GDM1 (cell line): ENCODE data around the gene BHLHE23.

Experiments
- DNase-seq: peaks from one replicate; lab custom pipeline; 2025; lab: John Stamatoyannopoulos, UW

The BHLHE23 gene

DNA sequence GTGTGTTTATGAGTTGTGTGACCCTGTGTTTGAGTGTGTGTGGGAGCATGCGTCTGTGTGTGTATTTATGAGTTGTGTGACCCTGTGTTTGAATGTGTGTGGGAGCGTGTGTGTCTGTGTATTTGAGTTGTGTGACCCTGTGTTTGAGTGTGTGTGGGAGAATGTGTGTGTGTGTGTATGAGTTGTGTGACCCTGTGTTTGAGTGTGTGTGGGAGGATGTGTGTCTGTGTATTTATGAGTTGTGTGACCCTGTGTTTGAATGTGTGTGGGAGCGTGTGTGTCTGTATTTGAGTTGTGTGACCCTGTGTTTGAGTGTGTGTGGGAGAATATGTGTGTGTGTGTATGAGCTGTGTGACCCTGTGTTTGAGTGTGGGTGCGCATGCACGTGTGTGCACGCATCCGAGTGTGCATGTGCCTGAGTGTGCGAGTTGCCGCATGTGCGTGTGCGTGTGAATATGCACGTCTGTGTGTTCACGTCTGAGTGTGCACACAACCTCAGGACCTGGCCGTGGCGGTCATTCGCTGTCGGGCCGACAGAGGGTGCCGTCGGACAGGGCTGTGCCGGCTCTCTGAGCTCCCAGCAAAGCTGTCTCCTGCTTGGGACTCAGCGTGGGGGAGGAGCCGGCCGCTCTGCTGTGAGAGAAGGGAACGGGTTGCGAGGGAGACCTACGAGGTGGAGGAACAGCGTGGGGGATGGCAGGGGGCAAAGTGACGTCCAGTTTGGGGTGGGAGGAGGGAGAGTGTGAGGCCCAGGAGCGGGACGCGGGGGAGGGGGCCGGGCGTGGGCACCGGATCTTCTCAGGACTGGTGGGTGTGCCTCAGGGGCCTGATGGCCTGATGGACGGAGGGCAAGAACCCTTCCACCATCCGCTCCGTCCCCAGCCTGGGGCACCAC, 34.6 kb downstream of the BHLHE23 start:
- peak; percentile 89 for DNase-seq

DNA sequence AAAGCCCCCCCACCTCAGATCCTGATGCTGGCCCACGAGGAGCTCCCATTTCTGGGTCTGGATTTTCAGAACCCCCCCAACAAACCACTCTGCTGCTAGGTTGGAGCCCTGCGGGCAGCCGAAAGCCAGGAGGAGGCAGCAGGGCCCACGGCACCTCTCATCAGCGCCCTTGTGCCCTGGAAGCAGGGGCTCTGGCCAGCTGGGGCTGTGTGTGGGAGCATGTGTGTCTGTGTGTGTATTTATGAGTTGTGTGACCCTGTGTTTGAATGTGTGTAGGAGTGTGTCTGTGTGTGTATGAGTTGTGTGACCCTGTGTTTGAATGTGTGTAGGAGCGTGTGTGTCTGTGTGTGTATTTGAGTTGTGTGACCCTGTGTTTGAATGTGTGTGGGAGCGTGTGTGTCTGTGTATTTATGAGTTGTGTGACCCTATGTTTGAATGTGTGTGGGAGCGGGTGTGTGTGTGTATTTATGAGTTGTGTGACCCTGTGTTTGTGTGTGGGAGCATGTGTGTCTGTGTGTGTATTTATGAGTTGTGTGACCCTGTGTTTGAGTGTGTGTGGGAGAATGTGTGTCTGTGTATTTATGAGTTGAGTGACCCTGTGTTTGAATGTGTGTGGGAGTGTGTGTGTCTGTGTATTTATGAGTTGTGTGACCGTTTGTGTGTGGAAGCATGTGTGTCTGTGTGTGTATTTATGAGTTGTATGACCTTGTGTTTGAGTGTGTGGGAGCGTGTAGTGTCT, 35.4 kb downstream of the BHLHE23 start:
- DNase-seq, result no peak

DNA sequence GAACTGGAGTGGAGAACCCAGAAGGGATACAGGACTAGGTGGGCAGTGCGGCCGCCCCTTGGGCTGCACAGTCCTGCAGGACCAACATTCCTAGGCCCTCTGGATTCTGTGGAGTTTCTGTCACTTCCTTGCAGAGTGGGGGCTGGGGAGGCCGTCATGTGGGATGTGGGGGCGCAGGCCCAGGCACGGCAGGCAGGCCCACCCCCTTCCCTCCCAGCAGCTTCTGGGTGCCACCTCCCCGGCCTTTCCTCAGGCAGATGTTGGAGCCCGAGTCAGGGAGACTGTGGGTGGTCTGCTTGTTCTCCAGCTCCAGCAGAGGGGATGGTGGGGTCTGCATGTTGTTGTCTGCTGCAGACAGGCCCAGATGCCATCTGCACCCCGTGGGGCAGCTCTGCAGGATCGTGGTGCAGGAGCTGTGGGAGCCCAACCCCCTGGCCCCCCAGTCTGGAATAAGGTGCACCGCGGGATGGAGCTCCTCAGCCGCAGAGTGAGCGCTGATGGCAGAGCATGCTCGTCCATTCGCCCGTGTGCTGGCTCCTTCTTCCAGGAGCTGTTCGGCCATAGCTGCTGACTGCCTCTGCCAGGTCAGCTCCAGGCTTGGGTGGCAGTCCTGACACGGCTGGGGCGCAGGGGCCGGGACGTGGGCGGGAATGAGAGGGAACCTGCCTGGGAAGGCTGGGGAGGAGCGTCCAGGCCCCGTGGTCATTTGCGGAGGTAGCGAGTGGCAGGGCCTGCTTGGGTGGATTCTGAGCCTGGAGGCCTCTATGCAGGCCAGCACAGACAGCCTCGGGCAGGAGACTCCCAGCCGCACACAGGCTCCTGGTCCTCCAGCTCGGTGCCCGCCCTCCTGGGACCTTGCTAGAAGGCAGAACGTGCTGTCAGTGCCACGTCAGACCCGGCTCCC, 36.2 kb downstream of the BHLHE23 start:
- no peak for DNase-seq

DNA sequence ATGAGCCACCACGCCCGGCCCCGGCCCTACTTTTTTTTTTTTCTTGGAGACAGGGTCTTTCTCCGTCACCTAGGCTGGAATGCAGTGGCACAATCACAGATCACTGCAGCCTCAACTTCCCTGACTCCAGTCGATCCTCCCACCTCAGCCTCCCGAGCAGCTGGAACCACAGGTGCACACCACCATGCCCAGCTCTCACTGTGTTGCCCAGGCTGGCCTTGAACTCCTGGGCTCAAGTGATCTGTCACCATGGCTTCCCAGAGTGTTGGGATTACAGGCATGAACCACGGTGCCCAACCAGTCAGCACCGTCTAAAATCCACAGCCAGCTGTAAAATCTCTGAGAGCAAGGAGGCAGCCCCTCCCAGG, 36.8 kb downstream of the BHLHE23 start:
- DNase-seq, result no peak

DNA sequence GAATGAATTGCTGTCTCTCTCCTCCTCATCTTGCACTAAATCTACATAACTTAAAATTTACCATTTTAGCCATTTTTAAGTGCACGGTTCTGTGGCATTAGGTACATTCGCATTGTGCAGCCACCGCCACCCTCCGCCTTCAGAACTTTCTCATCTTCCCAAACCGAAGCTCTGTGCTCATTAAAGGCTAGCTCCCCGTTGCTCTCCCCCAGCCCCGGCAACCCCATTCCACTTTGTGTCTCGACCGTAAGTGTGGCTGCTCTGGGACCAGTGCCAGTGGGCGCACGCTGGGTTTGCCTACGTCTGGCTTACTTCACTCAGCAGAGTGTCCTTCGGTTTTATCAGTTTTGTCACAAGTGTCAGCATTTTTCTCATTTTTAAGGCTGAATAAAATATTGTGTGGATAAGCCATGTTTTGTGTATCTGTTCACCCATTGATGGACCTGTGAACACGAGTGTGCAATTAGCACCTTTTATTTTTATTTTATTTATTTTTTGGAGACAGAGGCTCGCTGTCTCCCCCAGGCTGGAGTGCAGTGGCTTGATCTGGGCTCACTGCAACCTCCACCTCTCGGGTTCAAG, 37.5 kb downstream of the BHLHE23 start:
- no peak for DNase-seq

DNA sequence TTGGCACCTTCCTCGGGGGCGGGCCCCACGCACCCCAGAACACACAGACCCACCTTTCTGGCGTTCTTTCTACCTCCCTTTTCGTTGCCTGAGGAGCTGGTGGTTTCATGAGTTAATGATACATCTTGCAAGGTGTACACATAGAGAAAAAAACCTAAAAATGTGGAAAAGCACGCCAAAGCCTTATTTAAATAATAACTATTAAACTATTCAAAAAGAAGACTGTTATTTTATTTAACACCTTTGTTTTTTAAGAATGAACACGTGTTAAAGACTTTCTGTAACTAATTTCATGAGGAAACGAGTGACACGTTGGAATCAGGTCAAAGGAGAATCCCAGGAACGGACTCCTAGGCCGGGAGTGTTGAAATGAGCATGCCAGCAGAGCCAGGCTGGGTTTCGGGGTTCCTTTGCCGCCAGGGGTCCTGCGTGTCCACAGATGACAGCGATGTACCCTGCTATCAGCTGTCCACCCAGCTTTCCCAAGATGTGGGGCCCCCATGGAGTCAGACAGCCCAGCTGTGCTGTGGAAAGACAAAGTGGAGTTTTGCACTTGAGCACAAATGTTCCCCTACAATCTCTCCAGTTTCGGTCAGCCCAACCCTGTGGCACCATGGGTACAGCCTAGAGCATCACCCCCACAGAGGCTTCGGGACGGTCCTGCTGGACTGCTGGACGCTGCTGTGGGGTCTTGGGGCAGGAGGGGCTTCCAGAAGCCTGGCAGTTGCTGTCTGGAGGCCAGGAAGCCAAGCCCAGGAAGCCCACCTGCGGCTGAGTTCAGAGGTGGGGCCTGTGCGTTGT, 38.2 kb downstream of the BHLHE23 start:
- DNase-seq, result no peak

DNA sequence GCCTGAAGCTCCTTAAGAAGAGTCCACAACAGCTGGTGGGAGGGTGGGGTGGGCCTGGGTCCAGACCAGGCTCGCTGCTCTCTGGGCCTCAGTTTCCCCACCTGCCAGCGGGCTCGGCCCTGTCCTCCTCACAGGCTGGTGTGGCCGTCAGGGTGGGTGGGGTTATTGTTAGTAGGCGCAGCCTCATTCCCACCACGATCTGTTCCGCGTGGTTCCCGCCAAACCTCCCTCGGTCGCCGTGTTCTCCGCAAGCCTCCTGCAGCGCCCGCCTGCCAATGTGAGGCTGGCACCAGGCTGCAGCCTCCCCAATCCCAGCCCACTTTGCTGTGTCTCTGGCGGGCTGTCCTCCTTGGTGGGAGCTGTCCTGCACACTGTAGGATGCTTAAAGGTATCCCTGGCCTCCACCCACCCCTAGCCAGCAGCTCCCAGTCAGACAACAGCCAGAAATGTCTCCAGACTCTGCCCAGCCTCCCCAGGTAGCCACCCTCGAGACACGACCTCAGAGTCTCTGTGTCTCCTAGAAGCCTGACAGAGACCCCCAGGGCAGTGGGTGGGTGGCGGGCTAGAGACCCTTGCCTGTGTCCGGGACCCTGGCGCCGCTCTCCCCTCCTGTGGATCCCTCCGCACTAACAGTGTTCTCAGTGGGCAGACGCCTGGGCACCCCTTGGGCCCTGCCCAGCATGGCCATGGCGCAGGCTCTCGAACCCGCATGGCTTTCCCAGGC, 39.0 kb downstream of the BHLHE23 start:
- DNase-seq, result no peak

DNA sequence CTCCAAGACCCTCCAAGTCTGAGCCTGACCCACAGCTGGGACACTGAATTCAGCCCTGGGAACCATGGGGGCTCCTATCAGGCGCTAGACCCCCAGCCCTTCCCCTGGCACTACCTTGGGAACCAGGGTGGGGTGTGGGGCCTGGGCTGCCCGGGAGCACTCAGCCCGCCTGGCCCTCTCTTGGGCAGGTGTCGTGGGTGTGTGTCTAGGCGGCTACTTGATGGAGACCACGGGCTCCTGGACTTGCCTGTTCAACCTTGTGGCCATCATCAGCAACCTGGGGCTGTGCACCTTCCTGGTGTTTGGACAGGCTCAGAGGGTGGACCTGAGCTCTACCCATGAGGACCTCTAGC, 39.6 kb downstream of the BHLHE23 start:
- no peak for DNase-seq

DNA sequence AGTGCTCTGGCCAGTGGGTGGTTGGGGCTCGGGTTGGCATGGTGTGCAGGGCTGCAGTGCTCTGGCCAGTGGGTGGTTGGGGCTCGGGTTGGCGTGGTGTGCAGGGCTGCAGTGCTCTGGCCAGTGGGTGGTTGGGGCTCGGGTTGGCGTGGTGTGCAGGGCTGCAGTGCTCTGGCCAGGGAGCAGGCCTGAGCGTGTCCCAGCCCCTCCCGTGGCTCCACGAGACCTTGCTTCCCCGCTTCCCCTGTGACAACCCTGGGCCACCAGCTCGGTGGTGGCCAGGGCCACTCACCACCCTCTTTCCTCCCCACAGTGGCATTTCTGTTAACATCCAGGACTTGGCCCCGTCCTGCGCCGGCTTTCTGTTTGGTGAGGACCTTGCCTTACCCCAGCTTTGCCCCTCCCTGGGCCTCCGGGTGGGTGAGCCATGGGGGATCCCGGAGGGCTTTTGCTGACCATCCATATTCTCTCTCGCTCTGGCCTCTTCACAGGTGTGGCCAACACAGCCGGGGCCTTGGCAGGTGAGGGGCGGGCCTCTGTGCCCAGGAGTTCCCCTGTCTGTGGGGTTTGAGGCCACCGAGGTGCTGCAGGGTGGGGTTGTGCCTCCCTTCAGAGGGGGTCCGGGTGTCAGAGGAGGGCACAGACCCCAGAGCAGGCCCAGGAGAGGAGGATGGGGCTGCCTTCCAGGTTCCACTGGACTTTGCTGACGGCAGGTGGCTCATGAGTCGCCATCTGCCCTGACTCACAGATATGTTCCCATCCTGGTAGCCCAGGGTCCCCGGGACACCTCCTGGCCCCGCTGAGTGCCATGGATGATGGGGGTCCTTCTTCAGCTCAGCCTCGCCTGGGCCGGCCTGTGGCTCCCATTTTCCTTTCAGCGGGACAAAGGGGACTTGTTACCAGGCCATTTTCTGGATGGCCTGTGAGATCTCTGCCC, 40.3 kb downstream of the BHLHE23 start:
- no peak for DNase-seq

DNA sequence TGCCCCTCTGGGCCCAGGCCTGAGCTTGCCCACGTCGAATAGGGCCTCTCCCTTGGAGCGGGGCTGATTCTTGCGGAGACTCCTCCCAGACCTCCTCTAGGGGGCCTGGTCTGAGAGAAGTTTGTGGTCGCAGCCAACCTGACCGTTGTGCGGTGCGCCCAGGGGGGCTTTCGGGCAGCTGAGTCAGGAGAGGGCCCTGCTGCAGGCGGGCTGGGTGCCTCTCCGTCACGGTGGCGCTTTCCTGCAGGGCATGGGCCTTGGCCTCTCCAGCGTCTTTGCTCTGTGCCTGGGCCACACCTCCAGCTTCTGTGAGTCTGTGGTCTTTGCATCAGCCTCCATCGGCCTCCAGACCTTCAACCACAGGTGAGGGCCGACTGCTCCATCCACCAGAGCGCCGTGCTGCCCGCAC, 41.4 kb downstream of the BHLHE23 start:
- no peak for DNase-seq

DNA sequence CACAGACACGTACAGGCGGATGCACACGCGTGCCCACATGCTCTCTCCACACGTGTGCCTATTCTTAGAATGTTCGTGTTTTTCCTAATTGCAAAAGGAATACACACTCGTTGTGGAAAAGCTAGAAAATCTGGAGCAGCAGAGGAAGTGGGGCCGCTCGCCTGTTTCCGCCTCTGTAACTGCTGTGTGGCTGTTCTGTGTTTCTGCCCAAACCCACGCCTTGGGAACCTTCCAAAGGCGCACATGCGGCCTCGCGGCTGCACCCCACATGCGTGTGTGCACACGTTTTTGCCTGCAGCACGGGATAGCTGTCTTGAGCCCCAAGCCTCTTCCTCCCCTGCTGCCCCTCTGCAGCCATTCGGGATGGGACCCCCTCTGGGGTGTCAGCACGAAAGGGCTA, 42.1 kb downstream of the BHLHE23 start:
- DNase-seq, result no peak

DNA sequence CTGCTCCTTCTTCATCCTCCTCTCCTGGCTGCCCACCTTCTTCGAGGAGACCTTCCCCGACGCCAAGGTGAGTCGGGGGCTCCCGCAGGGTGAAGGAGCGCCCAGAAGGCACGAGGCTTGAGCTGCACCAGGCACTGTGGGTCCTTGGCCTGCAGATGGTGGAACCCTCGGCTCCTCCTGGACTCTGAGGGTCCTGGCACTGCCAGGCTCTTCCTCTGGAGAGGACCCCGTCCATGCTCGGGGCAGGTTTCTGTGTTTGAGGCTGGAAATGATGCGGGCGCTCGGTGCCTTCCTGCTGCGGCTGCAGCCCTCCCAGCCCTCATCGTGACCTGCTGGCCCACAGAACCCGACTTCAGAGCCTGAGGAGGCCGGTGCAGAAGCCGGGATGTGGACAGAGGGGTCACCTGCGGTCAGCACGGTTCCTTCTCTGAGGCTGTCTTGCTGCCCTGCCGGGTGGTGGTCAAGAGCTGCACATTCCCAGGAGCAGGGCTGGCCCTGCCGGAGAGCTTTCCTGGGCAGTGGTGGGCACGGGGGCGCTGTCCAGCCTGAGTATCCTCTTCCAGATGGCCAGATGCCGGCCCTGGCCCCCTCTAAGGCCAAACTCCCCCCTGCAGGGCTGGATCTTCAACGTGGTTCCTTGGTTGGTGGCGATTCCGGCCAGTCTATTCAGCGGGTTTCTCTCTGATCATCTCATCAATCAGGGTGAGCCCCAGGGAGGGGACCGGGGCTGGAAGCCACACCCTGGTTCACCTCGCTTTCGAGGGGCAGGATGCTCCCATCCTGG, 43.0 kb downstream of the BHLHE23 start:
- DNase-seq, result no peak

DNA sequence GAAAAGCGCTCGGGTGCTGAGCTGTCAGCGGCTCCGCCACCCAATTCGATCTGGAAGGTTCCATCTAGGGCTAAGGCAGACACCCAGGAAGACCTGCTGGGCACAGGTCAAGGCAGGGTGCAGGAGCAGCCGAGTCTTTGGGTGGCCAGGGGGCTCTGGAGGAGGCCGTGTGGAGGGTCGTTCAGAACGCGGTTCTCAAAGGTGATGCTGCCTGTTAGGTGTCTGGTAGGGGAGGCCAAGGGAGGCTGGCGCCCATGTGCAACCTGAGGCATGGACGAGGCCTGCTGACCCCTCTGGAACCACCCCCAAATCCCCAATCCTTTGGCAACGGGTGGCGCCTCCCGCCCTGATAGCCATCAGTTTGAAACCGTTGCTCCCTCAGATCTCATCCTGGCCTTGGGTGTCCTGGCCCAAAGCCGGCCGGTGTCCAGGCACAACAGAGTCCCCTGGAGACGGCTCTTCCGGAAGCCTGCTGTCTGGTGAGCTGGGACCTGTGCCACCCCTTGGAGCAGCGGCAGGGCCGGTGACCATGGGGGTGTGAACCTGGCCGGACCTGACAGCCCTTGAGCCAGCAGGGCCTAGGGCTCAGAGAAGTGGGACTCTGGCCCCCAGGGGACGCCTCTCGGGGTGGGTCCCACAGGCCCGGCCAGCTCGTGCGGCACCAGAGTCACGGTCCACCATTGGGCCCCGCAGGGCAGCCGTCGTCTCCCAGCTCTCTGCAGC, 43.7 kb downstream of the BHLHE23 start:
- DNase-seq, result no peak

DNA sequence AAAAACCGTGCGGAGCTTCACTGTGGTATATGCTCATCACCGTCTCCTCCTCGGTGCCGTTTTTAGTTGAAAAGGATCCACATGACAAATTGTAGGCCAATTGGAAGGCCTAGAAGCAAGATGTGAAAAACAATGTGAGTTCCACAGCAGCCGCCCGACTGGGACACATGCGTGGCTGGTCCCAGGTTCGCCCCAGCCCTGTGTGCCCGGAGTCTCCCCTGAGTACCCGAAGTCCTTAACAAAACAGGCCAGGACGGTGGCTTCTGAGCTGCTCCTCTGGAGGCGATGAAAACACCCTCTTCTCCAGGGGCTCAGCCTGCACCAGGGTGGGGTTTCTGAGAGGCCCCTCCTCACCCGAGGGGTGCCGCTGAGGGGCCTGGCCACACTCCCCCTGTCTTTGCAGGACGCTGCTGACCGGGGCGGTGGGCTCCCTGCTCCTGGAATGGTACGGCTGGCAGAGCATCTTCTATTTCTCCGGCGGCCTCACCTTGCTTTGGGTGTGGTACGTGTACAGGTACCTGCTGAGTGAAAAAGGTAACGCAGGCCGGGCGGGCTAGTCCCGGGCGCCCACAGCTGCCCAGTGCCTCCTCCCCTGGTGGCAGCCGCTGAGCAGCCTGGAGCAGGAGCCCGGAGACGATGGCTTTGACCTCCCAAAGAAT, 44.4 kb downstream of the BHLHE23 start:
- no peak for DNase-seq

DNA sequence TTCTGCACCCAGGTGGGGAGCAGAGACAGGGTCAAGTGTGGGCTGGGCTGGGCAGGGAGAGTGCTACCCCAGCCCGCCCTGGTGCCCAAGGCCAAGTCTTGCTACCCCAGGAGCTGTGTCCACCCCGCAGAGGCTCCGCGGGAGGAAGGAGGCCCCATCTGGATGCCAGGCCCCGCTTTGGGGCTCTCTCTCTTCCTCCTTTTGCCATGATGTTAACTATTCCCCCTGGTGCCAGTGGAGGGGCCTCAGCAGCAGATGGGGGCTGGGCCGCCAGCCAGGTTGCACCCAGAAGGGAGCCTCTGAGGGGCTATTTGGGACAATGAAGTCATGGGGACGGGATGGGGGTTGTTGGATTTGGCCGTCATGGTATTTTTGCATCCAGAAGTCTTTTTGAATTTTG, 45.0 kb downstream of the BHLHE23 start:
- DNase-seq, result no peak

DNA sequence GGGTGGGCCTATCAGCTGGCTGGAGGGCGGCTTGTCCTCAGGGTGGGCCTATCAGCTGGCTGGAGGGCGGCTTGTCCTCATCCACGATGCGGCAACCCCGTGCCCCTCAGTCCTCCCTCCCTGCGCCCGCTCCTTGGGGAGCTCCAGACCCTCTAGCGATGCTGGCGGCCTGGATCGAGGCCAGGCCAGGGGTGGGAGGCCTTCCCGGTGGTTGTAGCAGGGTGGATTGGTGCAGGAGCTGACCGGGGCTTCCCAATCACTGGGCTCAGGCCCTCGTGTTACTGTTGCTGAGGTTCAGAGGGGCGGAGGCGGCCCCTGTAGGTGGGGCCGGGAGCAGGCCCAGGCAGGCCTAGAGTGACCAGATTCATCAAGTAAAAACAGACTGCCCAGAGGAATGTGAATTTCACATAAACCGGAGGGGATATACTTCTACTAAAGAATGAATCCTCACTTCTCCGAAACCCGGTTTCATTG, 45.4 kb downstream of the BHLHE23 start:
- no peak for DNase-seq
